Lower leg skin (tissue), 3 donors: Measurements from ENCODE around the gene SLC22A23.

Experiments used
- POLR2A ChIP-seq, 2 donors: fragments of 450-650 bp; IDR thresholded peaks; one replicate each; pipeline ENCODE4 v1.6.1; 2016 to 2017; ENCODE audit warnings: antibody characterized with exemption in 2 of 2, mild to moderate bottlenecking in 1 of 2, moderate library complexity in 1 of 2
- TF ChIP-seq, protein P1 (sequence below), 3 donors: fragments of 450-650 bp; IDR thresholded peaks; one replicate each; pipeline ENCODE4 v1.5.1; 2016; ENCODE audit warnings: antibody characterized with exemption in 3 of 3, mild to moderate bottlenecking in 3 of 3, moderate library complexity in 2 of 3

GRCh38 chr6:3311826-3312225, 145.0 kb downstream of the SLC22A23 start:
- TF ChIP-seq, protein P1, sequence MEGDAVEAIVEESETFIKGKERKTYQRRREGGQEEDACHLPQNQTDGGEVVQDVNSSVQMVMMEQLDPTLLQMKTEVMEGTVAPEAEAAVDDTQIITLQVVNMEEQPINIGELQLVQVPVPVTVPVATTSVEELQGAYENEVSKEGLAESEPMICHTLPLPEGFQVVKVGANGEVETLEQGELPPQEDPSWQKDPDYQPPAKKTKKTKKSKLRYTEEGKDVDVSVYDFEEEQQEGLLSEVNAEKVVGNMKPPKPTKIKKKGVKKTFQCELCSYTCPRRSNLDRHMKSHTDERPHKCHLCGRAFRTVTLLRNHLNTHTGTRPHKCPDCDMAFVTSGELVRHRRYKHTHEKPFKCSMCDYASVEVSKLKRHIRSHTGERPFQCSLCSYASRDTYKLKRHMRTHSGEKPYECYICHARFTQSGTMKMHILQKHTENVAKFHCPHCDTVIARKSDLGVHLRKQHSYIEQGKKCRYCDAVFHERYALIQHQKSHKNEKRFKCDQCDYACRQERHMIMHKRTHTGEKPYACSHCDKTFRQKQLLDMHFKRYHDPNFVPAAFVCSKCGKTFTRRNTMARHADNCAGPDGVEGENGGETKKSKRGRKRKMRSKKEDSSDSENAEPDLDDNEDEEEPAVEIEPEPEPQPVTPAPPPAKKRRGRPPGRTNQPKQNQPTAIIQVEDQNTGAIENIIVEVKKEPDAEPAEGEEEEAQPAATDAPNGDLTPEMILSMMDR (IDR thresholded peaks at IDR 0.05), result no peak
- no peak for TF ChIP-seq POLR2A (IDR thresholded peaks at IDR 0.05)
